GM23338 (cell line): Measurements from ENCODE around the gene CD59. TPM values are rescaled to one million over a fixed set of nuclear protein-coding genes. Genes with fewer than 3 reads are reported as not detected.

Experiments
- ATAC-seq: fragments of 200-7000 bp; cut with Tn5 transposase; 3 replicates; pipeline ENCODE4 v1.9.1; 2020
- DNase-seq: peaks from one replicate; pipeline ENCODE4 v3.0.0-alpha.2; 2015; ENCODE audit warnings: low spot score
- H2AFZ ChIP-seq: fragments of 200-600 bp; sonication (generic); 2 replicates; pipeline ENCODE4 v1.8.0; 2016; ENCODE audit warnings: antibody characterized with exemption, mild to moderate bottlenecking, moderate library complexity
- H3F3A ChIP-seq: fragments of 200-600 bp; sonication (generic); replicated peaks from 2 replicates; pipeline ENCODE4 v1.8.0; 2017; ENCODE audit warnings: antibody characterized with exemption, mixed run types, low read depth
- H3K27ac ChIP-seq: fragments of 200-600 bp; sonication (generic); 2 replicates; pipeline ENCODE4 v1.6.1; 2016; ENCODE audit warnings: low read depth
- H3K27me3 ChIP-seq: fragments of 200-600 bp; sonication (generic); 2 replicates; pipeline ENCODE4 v1.8.0; 2016; ENCODE audit warnings: mild to moderate bottlenecking, mixed run types, moderate library complexity; ENCODE audit not compliant: insufficient read depth
- H3K36me3 ChIP-seq: fragments of 200-600 bp; sonication (generic); 2 replicates; pipeline ENCODE4 v1.8.0; 2016; ENCODE audit warnings: mild to moderate bottlenecking; ENCODE audit not compliant: insufficient read depth
- H3K4me1 ChIP-seq: fragments of 200-600 bp; sonication (generic); 2 replicates; pipeline ENCODE4 v1.8.0; 2016; ENCODE audit warnings: mild to moderate bottlenecking, moderate library complexity; ENCODE audit not compliant: insufficient read depth
- H3K4me2 ChIP-seq: fragments of 200-600 bp; sonication (generic); 2 replicates; pipeline ENCODE4 v1.7.1; 2017; ENCODE audit warnings: mixed run types
- H3K4me3 ChIP-seq: fragments of 200-600 bp; sonication (generic); 2 replicates; pipeline ENCODE4 v1.6.1; 2016; ENCODE audit warnings: mixed run types
- H3K79me2 ChIP-seq: fragments of 200-600 bp; sonication (generic); replicated peaks from 2 replicates; pipeline ENCODE4 v1.8.0; 2017; ENCODE audit warnings: mild to moderate bottlenecking; ENCODE audit not compliant: insufficient read depth
- H3K9me2 ChIP-seq: fragments of 200-600 bp; sonication (generic); 2 replicates; pipeline ENCODE4 v1.8.0; 2017; ENCODE audit not compliant: insufficient read depth
- H4K20me1 ChIP-seq: fragments of 200-600 bp; sonication (generic); replicated peaks from 2 replicates; pipeline ENCODE4 v1.8.0; 2017; ENCODE audit warnings: mild to moderate bottlenecking; ENCODE audit not compliant: insufficient read depth
- H3K27ac Mint-ChIP-seq: 2 replicates; pipeline ENCODE4 v1.8.0; 2020; ENCODE audit warnings: inconsistent platforms, mild to moderate bottlenecking, moderate library complexity, mixed read lengths
- H3K27me3 Mint-ChIP-seq: 3 replicates; pipeline ENCODE4 v1.8.0; 2022; ENCODE audit warnings: low read depth, mild to moderate bottlenecking, moderate library complexity, mixed read lengths, inconsistent platforms; ENCODE audit not compliant: insufficient read depth, poor library complexity
- H3K36me3 Mint-ChIP-seq: 3 replicates; pipeline ENCODE4 v1.8.0; 2021; ENCODE audit warnings: low read depth, mild to moderate bottlenecking, inconsistent platforms, moderate library complexity, mixed read lengths
- H3K4me1 Mint-ChIP-seq: 3 replicates; pipeline ENCODE4 v1.8.0; 2020; ENCODE audit warnings: mild to moderate bottlenecking, inconsistent platforms, mixed read lengths
- H3K4me3 Mint-ChIP-seq: 3 replicates; pipeline ENCODE4 v1.8.0; 2021; ENCODE audit warnings: moderate library complexity, mild to moderate bottlenecking, inconsistent platforms, mixed read lengths
- H3K9me3 Mint-ChIP-seq: 3 replicates; pipeline ENCODE4 v1.8.0; 2020; ENCODE audit warnings: moderate library complexity, mild to moderate bottlenecking, inconsistent platforms, mixed read lengths
- CREB1 ChIP-seq: fragments of 250-450 bp; sonication (Bioruptor Pico); IDR thresholded peaks from 2 replicates; pipeline ENCODE4 v1.5.0; 2020; ENCODE audit warnings: low read depth, mild to moderate bottlenecking, moderate library complexity
- CTCF ChIP-seq, 2 experiments: fragments of 200-600 bp in 1 of 2; sonication (generic) in 1 of 2; conservative IDR thresholded peaks; 2 replicates each; pipeline versions ENCODE4 v1.5.1 to v1.6.1; 2016 to 2017; ENCODE audit warnings: antibody characterized with exemption in 2 of 2, low read depth in 2 of 2, mild to moderate bottlenecking in 2 of 2, moderate library complexity in 1 of 2
- EZH2 ChIP-seq: fragments of 200-600 bp; sonication (generic); IDR thresholded peaks from one replicate; pipeline ENCODE4 v1.8.0; 2017; ENCODE audit warnings: antibody characterized with exemption, mild to moderate bottlenecking, low read depth; ENCODE audit not compliant: unreplicated experiment
- EZH2phosphoT487 ChIP-seq: fragments of 200-600 bp; sonication (generic); IDR thresholded peaks from one replicate; pipeline ENCODE4 v1.8.1; 2018; ENCODE audit warnings: antibody characterized with exemption; ENCODE audit not compliant: unreplicated experiment
- JUNB ChIP-seq: IDR thresholded peaks from one replicate; pipeline ENCODE4 v1.6.1; 2016; ENCODE audit warnings: antibody characterized with exemption; ENCODE audit not compliant: unreplicated experiment
- NANOG ChIP-seq: IDR thresholded peaks from 2 replicates; pipeline ENCODE4 v1.6.1; 2016; ENCODE audit warnings: antibody characterized with exemption, borderline replicate concordance
- POLR2AphosphoS5 ChIP-seq: IDR thresholded peaks from 2 replicates; pipeline ENCODE4 v1.6.1; 2016; ENCODE audit warnings: antibody characterized with exemption, low read depth
- STAT1 ChIP-seq: IDR thresholded peaks from one replicate; pipeline ENCODE4 v1.6.1; 2016; ENCODE audit warnings: antibody characterized with exemption; ENCODE audit not compliant: unreplicated experiment
- ZNF114 ChIP-seq: fragments of 250-450 bp; sonication (Bioruptor Pico); IDR thresholded peaks from 2 replicates; pipeline ENCODE4 v1.5.0; 2020; ENCODE audit warnings: mild to moderate bottlenecking, moderate library complexity
- ZNF331 ChIP-seq: fragments of 250-450 bp; sonication (Bioruptor Pico); IDR thresholded peaks from 2 replicates; pipeline ENCODE4 v1.5.0; 2020; ENCODE audit warnings: low read depth, mild to moderate bottlenecking, moderate library complexity
- polyA plus RNA-seq: library from polyadenylated mRNA; unstranded; fragments of >200 nt; fragmentation: Nextera tagmentation; extraction: Ambion mirVana; gene quantifications from 2 replicates; pipeline ENCODE4 v1.2.1, GENCODE V29; 2016
- total RNA-seq: library from RNA; depleted of rRNA; stranded (reverse); fragments of >200 nt; shearing (Covaris generic); gene quantifications from 2 replicates; pipeline ENCODE4 v1.2.3, GENCODE V29; 2014
- TF ChIP-seq, protein P1 (sequence below): IDR thresholded peaks from 2 replicates; pipeline ENCODE4 v1.6.1; 2016; ENCODE audit warnings: antibody characterized with exemption
- TF ChIP-seq, protein P2 (sequence below): fragments of 250-450 bp; sonication (Bioruptor Pico); IDR thresholded peaks from 2 replicates; pipeline ENCODE4 v1.5.0; 2020; ENCODE audit warnings: mild to moderate bottlenecking, moderate library complexity
- TF ChIP-seq, protein P3 (sequence below): IDR thresholded peaks from one replicate; pipeline ENCODE4 v1.6.1; 2018; ENCODE audit warnings: antibody characterized with exemption; ENCODE audit not compliant: unreplicated experiment

CD59 gene
- total and polyA plus RNA-seq, 2 experiments from 2014 or later: 41.5 to 86.6 TPM

GRCh38 chr11:33777906-33778305 lies 41.7 kb upstream of the CD59 start:
- Histone ChIP-seq H3K4me1 (peaks cover 48% of the 10 kb centered on the region), H3K79me2 (peaks cover 5% of the 10 kb centered on the region; the same call in 1 of the 2 replicates), H3K27me3 (peaks cover 25% of the 10 kb centered on the region), H3K36me3 (no peaks in the 10 kb centered on the region), H3F3A (no peaks in the 10 kb centered on the region), H3K27ac (no peak overlapping the region), H4K20me1 (peaks cover 10% of the 10 kb centered on the region), H3K4me2 (peak overlapping the region; percentile 56), H2AFZ (peak overlapping the region; percentile 97), H3K9me2 (peaks cover 10% of the 10 kb centered on the region; the same call in 1 of the 2 replicates), H3K4me3 (peak overlapping the region; percentile 16; the same call in 1 of the 2 replicates)
- H3K4me1 Mint-ChIP-seq: peaks cover 48% of the 10 kb centered on the region
- H3K4me3 Mint-ChIP-seq: no peak overlapping the region
- peaks cover 23% of the 10 kb centered on the region for H3K27me3 Mint-ChIP-seq
- TF ChIP-seq ZNF114 (CRISPR knock-in tag): no peak
- TF ChIP-seq EZH2: no peak
- TF ChIP-seq, protein P1, sequence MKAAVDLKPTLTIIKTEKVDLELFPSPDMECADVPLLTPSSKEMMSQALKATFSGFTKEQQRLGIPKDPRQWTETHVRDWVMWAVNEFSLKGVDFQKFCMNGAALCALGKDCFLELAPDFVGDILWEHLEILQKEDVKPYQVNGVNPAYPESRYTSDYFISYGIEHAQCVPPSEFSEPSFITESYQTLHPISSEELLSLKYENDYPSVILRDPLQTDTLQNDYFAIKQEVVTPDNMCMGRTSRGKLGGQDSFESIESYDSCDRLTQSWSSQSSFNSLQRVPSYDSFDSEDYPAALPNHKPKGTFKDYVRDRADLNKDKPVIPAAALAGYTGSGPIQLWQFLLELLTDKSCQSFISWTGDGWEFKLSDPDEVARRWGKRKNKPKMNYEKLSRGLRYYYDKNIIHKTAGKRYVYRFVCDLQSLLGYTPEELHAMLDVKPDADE: no peak
- TF ChIP-seq CREB1 (CRISPR knock-in tag): no peak
- no peak for TF ChIP-seq EZH2phosphoT487
- no peak for TF ChIP-seq NANOG
- no peak for TF ChIP-seq CTCF (conservative IDR thresholded peaks at IDR 0.05; ENCODE audit: low read depth in 2 of 2)
- no peak for TF ChIP-seq JUNB
- TF ChIP-seq, protein P2, sequence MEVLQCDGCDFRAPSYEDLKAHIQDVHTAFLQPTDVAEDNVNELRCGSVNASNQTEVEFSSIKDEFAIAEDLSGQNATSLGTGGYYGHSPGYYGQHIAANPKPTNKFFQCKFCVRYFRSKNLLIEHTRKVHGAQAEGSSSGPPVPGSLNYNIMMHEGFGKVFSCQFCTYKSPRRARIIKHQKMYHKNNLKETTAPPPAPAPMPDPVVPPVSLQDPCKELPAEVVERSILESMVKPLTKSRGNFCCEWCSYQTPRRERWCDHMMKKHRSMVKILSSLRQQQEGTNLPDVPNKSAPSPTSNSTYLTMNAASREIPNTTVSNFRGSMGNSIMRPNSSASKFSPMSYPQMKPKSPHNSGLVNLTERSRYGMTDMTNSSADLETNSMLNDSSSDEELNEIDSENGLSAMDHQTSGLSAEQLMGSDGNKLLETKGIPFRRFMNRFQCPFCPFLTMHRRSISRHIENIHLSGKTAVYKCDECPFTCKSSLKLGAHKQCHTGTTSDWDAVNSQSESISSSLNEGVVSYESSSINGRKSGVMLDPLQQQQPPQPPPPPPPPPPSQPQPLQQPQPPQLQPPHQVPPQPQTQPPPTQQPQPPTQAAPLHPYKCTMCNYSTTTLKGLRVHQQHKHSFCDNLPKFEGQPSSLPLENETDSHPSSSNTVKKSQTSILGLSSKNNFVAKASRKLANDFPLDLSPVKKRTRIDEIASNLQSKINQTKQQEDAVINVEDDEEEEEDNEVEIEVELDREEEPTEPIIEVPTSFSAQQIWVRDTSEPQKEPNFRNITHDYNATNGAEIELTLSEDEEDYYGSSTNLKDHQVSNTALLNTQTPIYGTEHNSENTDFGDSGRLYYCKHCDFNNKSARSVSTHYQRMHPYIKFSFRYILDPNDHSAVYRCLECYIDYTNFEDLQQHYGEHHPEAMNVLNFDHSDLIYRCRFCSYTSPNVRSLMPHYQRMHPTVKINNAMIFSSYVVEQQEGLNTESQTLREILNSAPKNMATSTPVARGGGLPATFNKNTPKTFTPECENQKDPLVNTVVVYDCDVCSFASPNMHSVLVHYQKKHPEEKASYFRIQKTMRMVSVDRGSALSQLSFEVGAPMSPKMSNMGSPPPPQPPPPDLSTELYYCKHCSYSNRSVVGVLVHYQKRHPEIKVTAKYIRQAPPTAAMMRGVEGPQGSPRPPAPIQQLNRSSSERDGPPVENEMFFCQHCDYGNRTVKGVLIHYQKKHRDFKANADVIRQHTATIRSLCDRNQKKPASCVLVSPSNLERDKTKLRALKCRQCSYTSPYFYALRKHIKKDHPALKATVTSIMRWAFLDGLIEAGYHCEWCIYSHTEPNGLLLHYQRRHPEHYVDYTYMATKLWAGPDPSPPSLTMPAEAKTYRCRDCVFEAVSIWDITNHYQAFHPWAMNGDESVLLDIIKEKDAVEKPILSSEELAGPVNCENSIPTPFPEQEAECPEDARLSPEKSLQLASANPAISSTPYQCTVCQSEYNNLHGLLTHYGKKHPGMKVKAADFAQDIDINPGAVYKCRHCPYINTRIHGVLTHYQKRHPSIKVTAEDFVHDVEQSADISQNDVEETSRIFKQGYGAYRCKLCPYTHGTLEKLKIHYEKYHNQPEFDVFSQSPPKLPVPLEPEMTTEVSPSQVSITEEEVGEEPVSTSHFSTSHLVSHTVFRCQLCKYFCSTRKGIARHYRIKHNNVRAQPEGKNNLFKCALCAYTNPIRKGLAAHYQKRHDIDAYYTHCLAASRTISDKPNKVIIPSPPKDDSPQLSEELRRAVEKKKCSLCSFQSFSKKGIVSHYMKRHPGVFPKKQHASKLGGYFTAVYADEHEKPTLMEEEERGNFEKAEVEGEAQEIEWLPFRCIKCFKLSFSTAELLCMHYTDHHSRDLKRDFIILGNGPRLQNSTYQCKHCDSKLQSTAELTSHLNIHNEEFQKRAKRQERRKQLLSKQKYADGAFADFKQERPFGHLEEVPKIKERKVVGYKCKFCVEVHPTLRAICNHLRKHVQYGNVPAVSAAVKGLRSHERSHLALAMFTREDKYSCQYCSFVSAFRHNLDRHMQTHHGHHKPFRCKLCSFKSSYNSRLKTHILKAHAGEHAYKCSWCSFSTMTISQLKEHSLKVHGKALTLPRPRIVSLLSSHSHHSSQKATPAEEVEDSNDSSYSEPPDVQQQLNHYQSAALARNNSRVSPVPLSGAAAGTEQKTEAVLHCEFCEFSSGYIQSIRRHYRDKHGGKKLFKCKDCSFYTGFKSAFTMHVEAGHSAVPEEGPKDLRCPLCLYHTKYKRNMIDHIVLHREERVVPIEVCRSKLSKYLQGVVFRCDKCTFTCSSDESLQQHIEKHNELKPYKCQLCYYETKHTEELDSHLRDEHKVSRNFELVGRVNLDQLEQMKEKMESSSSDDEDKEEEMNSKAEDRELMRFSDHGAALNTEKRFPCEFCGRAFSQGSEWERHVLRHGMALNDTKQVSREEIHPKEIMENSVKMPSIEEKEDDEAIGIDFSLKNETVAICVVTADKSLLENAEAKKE: no peak
- no peak for TF ChIP-seq POLR2AphosphoS5
- TF ChIP-seq ZNF331 (CRISPR knock-in tag): no peak
- TF ChIP-seq STAT1: no peak
- TF ChIP-seq, protein P3, sequence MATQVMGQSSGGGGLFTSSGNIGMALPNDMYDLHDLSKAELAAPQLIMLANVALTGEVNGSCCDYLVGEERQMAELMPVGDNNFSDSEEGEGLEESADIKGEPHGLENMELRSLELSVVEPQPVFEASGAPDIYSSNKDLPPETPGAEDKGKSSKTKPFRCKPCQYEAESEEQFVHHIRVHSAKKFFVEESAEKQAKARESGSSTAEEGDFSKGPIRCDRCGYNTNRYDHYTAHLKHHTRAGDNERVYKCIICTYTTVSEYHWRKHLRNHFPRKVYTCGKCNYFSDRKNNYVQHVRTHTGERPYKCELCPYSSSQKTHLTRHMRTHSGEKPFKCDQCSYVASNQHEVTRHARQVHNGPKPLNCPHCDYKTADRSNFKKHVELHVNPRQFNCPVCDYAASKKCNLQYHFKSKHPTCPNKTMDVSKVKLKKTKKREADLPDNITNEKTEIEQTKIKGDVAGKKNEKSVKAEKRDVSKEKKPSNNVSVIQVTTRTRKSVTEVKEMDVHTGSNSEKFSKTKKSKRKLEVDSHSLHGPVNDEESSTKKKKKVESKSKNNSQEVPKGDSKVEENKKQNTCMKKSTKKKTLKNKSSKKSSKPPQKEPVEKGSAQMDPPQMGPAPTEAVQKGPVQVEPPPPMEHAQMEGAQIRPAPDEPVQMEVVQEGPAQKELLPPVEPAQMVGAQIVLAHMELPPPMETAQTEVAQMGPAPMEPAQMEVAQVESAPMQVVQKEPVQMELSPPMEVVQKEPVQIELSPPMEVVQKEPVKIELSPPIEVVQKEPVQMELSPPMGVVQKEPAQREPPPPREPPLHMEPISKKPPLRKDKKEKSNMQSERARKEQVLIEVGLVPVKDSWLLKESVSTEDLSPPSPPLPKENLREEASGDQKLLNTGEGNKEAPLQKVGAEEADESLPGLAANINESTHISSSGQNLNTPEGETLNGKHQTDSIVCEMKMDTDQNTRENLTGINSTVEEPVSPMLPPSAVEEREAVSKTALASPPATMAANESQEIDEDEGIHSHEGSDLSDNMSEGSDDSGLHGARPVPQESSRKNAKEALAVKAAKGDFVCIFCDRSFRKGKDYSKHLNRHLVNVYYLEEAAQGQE: no peak
- DNase-seq (no peak), ATAC-seq (no peak)
- no peaks in the 10 kb centered on the region for H3K9me3 Mint-ChIP-seq
- no peaks in the 10 kb centered on the region for H3K36me3 Mint-ChIP-seq
- H3K27ac Mint-ChIP-seq: no peak overlapping the region
